RWPE1 (cell line): ENCODE measurements around the gene COL27A1.

Experiments
- CTCF ChIA-PET: fragments of 350-600 bp; sonication (Branson Sonifier 250); formaldehyde crosslinking; extraction: SDS; loops from one replicate; lab custom pipeline; 2021; lab: Yijun Ruan, JAX
- POLR2A ChIA-PET: fragments of 400-600 bp; formaldehyde crosslinking; extraction: SDS; loops from one replicate; lab custom pipeline; 2020; ENCODE audit warnings: antibody characterized with exemption; ENCODE audit not compliant: low non-redundant PET; lab: Yijun Ruan, JAX
- DNase-seq: peaks from one replicate; pipeline ENCODE4 v3.0.0; 2012; ENCODE audit warnings: low spot score
- H3K27ac ChIP-seq: fragments of 450-650 bp; 2 replicates; pipeline ENCODE4 v1.5.1; 2017
- CTCF ChIP-seq: fragments of 450-650 bp; conservative IDR thresholded peaks from 2 replicates; pipeline ENCODE4 v1.5.1; 2017; ENCODE audit warnings: low read depth, mild to moderate bottlenecking

COL27A1 gene

GRCh38 chr9:114276908-114277821 is 121.8 kb downstream of the COL27A1 start:
- ChIA-PET POLR2A (no interaction called here), CTCF (interaction anchor here (0.6 to 3.3 kb wide), 4 partner anchors 9 to 122 kb away, joined by 3 to 10 read pairs (median 4); partner anchors contain the start of gene COL27A1)
- peak; percentile 99 for DNase-seq

GRCh38 chr9:114278356-114278755 is 123.0 kb downstream of the COL27A1 start:
- peak overlapping the region; percentile 94 for H3K27ac ChIP-seq
- DNase-seq: no peak
- CTCF ChIA-PET: interaction anchor here (0.6 to 3.3 kb wide), 2 partner anchors 10 to 13 kb away, joined by 6 to 10 read pairs; no protein-coding TSS in a partner anchor
- POLR2A ChIA-PET: no interaction called here
- TF ChIP-seq CTCF: no peak

More at GRCh38 chr9:114276908-114277821, 121.8 kb downstream of the COL27A1 start:
- H3K27ac ChIP-seq: peak overlapping the region; percentile 94
- TF ChIP-seq CTCF: no peak

GRCh38 chr9:114278881-114279570 is 123.7 kb downstream of the COL27A1 start:
- no peak for TF ChIP-seq CTCF
- POLR2A ChIA-PET: no interaction called here
- CTCF ChIA-PET: interaction anchor here (0.6 to 3.3 kb wide), 3 partner anchors 9 to 124 kb away, joined by 3 to 10 read pairs (median 6); no protein-coding TSS in a partner anchor
- DNase-seq: peak; percentile 94
- H3K27ac ChIP-seq: peak overlapping the region; percentile 94

- ChIA-PET POLR2A (no interaction called here), CTCF (interaction anchor here (1.2 to 3.3 kb wide), 2 partner anchors 11 to 125 kb away, joined by 3 to 10 read pairs; no protein-coding TSS in a partner anchor)
- H3K27ac ChIP-seq: peak overlapping the region; percentile 94
- DNase-seq: no peak
- TF ChIP-seq CTCF: no peak
These were observed 124.4 kb downstream of the COL27A1 start for GRCh38 chr9:114279693-114280092.

GRCh38 chr9:114280636-114281472 is 125.5 kb downstream of the COL27A1 start:
- no peak for DNase-seq
- no peak for TF ChIP-seq CTCF
- ChIA-PET CTCF (interaction anchor here (3.3 kb wide), 1 partner anchor 10 kb away, joined by 10 read pairs; no protein-coding TSS in a partner anchor), POLR2A (no interaction called here)
- H3K27ac ChIP-seq: peak overlapping the region; percentile 94
